IMR-90 (cell line): ENCODE measurements around the gene RNF144B. TPM values are rescaled to one million over a fixed set of nuclear protein-coding genes. Genes with fewer than 3 reads are reported as not detected.

Experiments used
- ATAC-seq: fragments of 200-7000 bp; cut with Tn5 transposase; 2 replicates; pipeline ENCODE4 v1.9.1; 2020; ENCODE audit warnings: low read depth, mild to moderate bottlenecking, moderate library complexity
- BruUV-seq: library from RNA; stranded (reverse); fragments of 400-500 nt; replicated peaks from 2 replicates; lab custom pipeline; 2021; lab: Mats Ljungman, UMichigan
- CTCF ChIA-PET: fragments of 300-600 bp; formaldehyde crosslinking; extraction: SDS; loops from one replicate; lab custom pipeline; 2021; ENCODE audit warnings: antibody characterized with exemption; lab: Yijun Ruan, JAX
- POLR2A ChIA-PET: fragments of 300-600 bp; sonication (Branson Sonifier 250); formaldehyde crosslinking; loops from one replicate; lab custom pipeline; 2022; ENCODE audit warnings: antibody characterized with exemption; ENCODE audit not compliant: unreplicated experiment; lab: Charles Lee
- DNase-seq: peaks from one replicate; pipeline ENCODE4 v3.0.0; 2013
- H2AFZ ChIP-seq: replicated peaks from 2 replicates; pipeline ENCODE3; 2013; ENCODE audit warnings: low read length, mild to moderate bottlenecking; ENCODE audit not compliant: poor library complexity
- H2AK5ac ChIP-seq: 2 replicates; pipeline ENCODE4 v1.6.1; 2013; ENCODE audit warnings: low read depth, low read length, inconsistent platforms
- H2AK9ac ChIP-seq: replicated peaks from 2 replicates; pipeline ENCODE3; 2013; ENCODE audit warnings: mild to moderate bottlenecking, low read depth, low read length, moderate library complexity; ENCODE audit not compliant: poor library complexity
- H2BK120ac ChIP-seq: 2 replicates; pipeline ENCODE4 v1.6.1; 2013; ENCODE audit warnings: low read depth, low read length, inconsistent platforms
- H2BK15ac ChIP-seq: 3 replicates; pipeline ENCODE4 v1.6.1; 2013; ENCODE audit warnings: low read depth, low read length, inconsistent platforms
- H2BK20ac ChIP-seq: 2 replicates; pipeline ENCODE4 v1.6.1; 2013; ENCODE audit warnings: low read depth, mild to moderate bottlenecking, inconsistent platforms, low read length, moderate library complexity
- H2BK5ac ChIP-seq: 2 replicates; pipeline ENCODE4 v1.6.1; 2013; ENCODE audit warnings: mild to moderate bottlenecking, low read depth, low read length, inconsistent platforms; ENCODE audit not compliant: poor library complexity, severe bottlenecking
- H3K14ac ChIP-seq: replicated peaks from 2 replicates; pipeline ENCODE4 v1.6.1; 2013; ENCODE audit warnings: low read depth, low read length, inconsistent platforms
- H3K18ac ChIP-seq: 2 replicates; pipeline ENCODE4 v1.6.1; 2013; ENCODE audit warnings: low read depth, low read length, control low read depth
- H3K23ac ChIP-seq: 2 replicates; pipeline ENCODE4 v1.6.1; 2013; ENCODE audit warnings: low read depth, low read length, inconsistent platforms
- H3K27ac ChIP-seq: 2 replicates; pipeline ENCODE4 v1.5.1; 2013; ENCODE audit warnings: mild to moderate bottlenecking, control low read depth, low read length; ENCODE audit not compliant: insufficient read depth
- H3K27me3 ChIP-seq: 2 replicates; pipeline ENCODE4 v1.6.1; 2013; ENCODE audit warnings: low read length; ENCODE audit not compliant: control insufficient read depth, insufficient read depth
- H3K36me3 ChIP-seq: 2 replicates; pipeline ENCODE4 v1.6.1; 2013; ENCODE audit warnings: low read length, mixed read lengths; ENCODE audit not compliant: control insufficient read depth, insufficient read depth
- H3K4ac ChIP-seq: 2 replicates; pipeline ENCODE4 v1.6.1; 2013; ENCODE audit warnings: low read depth, low read length, inconsistent platforms
- H3K4me1 ChIP-seq: 2 replicates; pipeline ENCODE4 v1.6.1; 2013; ENCODE audit warnings: low read length, mixed read lengths; ENCODE audit not compliant: control insufficient read depth, insufficient read depth
- H3K4me2 ChIP-seq: 2 replicates; pipeline ENCODE4 v1.6.1; 2013; ENCODE audit warnings: low read depth, mild to moderate bottlenecking, control low read depth, low read length, moderate library complexity
- H3K4me3 ChIP-seq: 2 replicates; pipeline ENCODE4 v1.5.1; 2013; ENCODE audit warnings: low read depth, mild to moderate bottlenecking, control low read depth, low read length, moderate library complexity; ENCODE audit not compliant: insufficient read depth
- H3K56ac ChIP-seq: 2 replicates; pipeline ENCODE4 v1.6.1; 2013; ENCODE audit warnings: low read length, inconsistent platforms; ENCODE audit not compliant: insufficient read depth; ENCODE audit errors: extremely low read depth
- H3K79me1 ChIP-seq, 2 experiments: 2 replicates each; pipeline ENCODE4 v1.6.1; 2013; ENCODE audit warnings: low read length in 2 of 2, inconsistent platforms in 1 of 2, low read depth in 1 of 2
- H3K9ac ChIP-seq: 2 replicates; pipeline ENCODE4 v1.6.1; 2013; ENCODE audit warnings: low read depth, low read length, control low read depth
- H3K9me1 ChIP-seq: 2 replicates; pipeline ENCODE4 v1.6.1; 2013; ENCODE audit warnings: low read length, inconsistent platforms; ENCODE audit not compliant: insufficient read depth
- H3K9me3 ChIP-seq: 2 replicates; pipeline ENCODE4 v1.6.1; 2013; ENCODE audit warnings: low read length; ENCODE audit not compliant: control insufficient read depth, insufficient read depth
- H4K20me1 ChIP-seq: 2 replicates; pipeline ENCODE4 v1.6.1; 2013; ENCODE audit warnings: low read length, inconsistent platforms; ENCODE audit not compliant: insufficient read depth
- H4K5ac ChIP-seq: 2 replicates; pipeline ENCODE4 v1.6.1; 2013; ENCODE audit warnings: mild to moderate bottlenecking, low read depth, low read length, control low read depth
- H4K8ac ChIP-seq, 2 experiments: 2 replicates each; pipeline ENCODE4 v1.6.1; 2013; ENCODE audit warnings: low read depth in 2 of 2, low read length in 2 of 2, control low read depth in 1 of 2, inconsistent platforms in 1 of 2
- H4K91ac ChIP-seq: 2 replicates; pipeline ENCODE4 v1.6.1; 2013; ENCODE audit warnings: low read depth, low read length, inconsistent platforms; ENCODE audit not compliant: insufficient read depth
- BHLHE40 ChIP-seq: fragments of 150-350 bp; IDR thresholded peaks from 2 replicates; pipeline ENCODE4 v1.6.1; 2016; ENCODE audit warnings: mild to moderate bottlenecking, low read depth, low read length
- CEBPB ChIP-seq: IDR thresholded peaks from 2 replicates; pipeline ENCODE4 v1.6.1; 2012; ENCODE audit warnings: low read depth, low read length, improper control_type of control experiment
- CHD1 ChIP-seq: IDR thresholded peaks from 2 replicates; pipeline ENCODE4 v1.6.1; 2012; ENCODE audit warnings: low read depth, low read length, improper control_type of control experiment
- FOS ChIP-seq: fragments of 150-350 bp; IDR thresholded peaks from 2 replicates; pipeline ENCODE4 v1.6.1; 2016; ENCODE audit warnings: low read depth, low read length
- MAFK ChIP-seq: IDR thresholded peaks from 2 replicates; pipeline ENCODE4 v1.6.1; 2012; ENCODE audit warnings: low read depth, low read length, improper control_type of control experiment
- MAZ ChIP-seq: IDR thresholded peaks from 2 replicates; pipeline ENCODE4 v1.6.1; 2012; ENCODE audit warnings: low read depth, mild to moderate bottlenecking, low read length, improper control_type of control experiment, moderate library complexity, borderline replicate concordance
- MXI1 ChIP-seq: IDR thresholded peaks from 2 replicates; pipeline ENCODE4 v1.6.1; 2012; ENCODE audit warnings: low read depth, mild to moderate bottlenecking, low read length, moderate library complexity, borderline replicate concordance
- NFE2L2 ChIP-seq: fragments of 150-350 bp; IDR thresholded peaks from 2 replicates; pipeline ENCODE4 v1.6.1; 2016; ENCODE audit warnings: low read depth, mild to moderate bottlenecking, low read length
- POLR2A ChIP-seq: IDR thresholded peaks from 2 replicates; pipeline ENCODE4 v1.6.1; 2012; ENCODE audit warnings: mild to moderate bottlenecking, low read depth, low read length
- RAD21 ChIP-seq: IDR thresholded peaks from 2 replicates; pipeline ENCODE4 v1.6.1; 2012; ENCODE audit warnings: low read length, improper control_type of control experiment
- RFX5 ChIP-seq: IDR thresholded peaks from 2 replicates; pipeline ENCODE4 v1.8.0; 2012; ENCODE audit warnings: low read depth, mild to moderate bottlenecking, low read length, moderate library complexity
- USF2 ChIP-seq: fragments of 150-350 bp; IDR thresholded peaks from 2 replicates; pipeline ENCODE4 v1.6.1; 2017; ENCODE audit warnings: mild to moderate bottlenecking, antibody characterized with exemption, low read length, low read depth
- whole genome bisulfite sequencing, 2 experiments: methylation state at CpG; one replicate each; pipeline versions ENCODE4 v1.1.5 to v1.1.7; 2013; ENCODE audit warnings: missing lambda C conversion rate in 2 of 2; ENCODE audit not compliant: insufficient read length in 1 of 2; ENCODE audit errors: extremely low coverage in 2 of 2; 5-methylcytosine and 5-hydroxymethylcytosine counted together
- dilution Hi-C: fragments of 300-500 bp; cut with HindIII; formaldehyde crosslinking; loops from one replicate; pipeline ENCODE4 v1.14.3; 2018; ENCODE audit warnings: low sequenced_read_pairs; ENCODE audit not compliant: unreplicated experiment
- in situ Hi-C: fragments of 300-500 bp; cut with MboI; formaldehyde crosslinking; loops from 3 replicates; pipeline ENCODE4 v1.14.3; 2019; ENCODE audit warnings: low sequenced_read_pairs, inconsistent platforms, mixed read lengths
- intact Hi-C: fragments of 100-400 bp; cut with micrococcal nuclease; formaldehyde crosslinking; loops from 2 replicates; pipeline ENCODE4 v1.10.0; 2022
- polyA plus RNA-seq, 3 experiments: library from polyadenylated mRNA; depleted of rRNA; stranded (reverse); fragments of >200 nt; gene quantifications; 2 replicates each; pipeline ENCODE4 v1.2.3, GENCODE V29; 2012; ENCODE audit warnings: low replicate concordance in 1 of 3
- total RNA-seq: library from RNA; depleted of rRNA; stranded (reverse); fragments of >200 nt; gene quantifications from 2 replicates; pipeline ENCODE4 v1.2.3, GENCODE V29; 2012
- TF ChIP-seq, protein P1 (sequence below): conservative IDR thresholded peaks from 2 replicates; pipeline ENCODE4 v1.5.1; 2012; ENCODE audit warnings: mild to moderate bottlenecking, low read depth, low read length, improper control_type of control experiment
- TF ChIP-seq, protein P2 (sequence below): fragments of 150-350 bp; IDR thresholded peaks from 2 replicates; pipeline ENCODE4 v1.6.1; 2016; ENCODE audit warnings: low read depth, mild to moderate bottlenecking, low read length, moderate library complexity, borderline replicate concordance

RNF144B gene
- total and polyA plus RNA-seq, 2 of the 4 experiments (the other 2 are of a cell fraction): 0.44 to 2.7 TPM

- no peak overlapping the region for H2BK15ac ChIP-seq
- dilution Hi-C loops: no loop called here
- H2AFZ ChIP-seq: peak overlapping the region; percentile 33
- H3K18ac ChIP-seq: no peak overlapping the region
- no peak overlapping the region for H3K27ac ChIP-seq
- H2BK20ac ChIP-seq: no peak overlapping the region
- ChIA-PET POLR2A (no interaction called here), CTCF (no interaction called here)
- H3K36me3 ChIP-seq: no peaks in the 10 kb centered on the region
- H3K79me1 ChIP-seq: no peaks in the 10 kb centered on the region
- no peak overlapping the region for H3K4me3 ChIP-seq
- no peak overlapping the region for H2AK5ac ChIP-seq
- no peak for TF ChIP-seq MAFK
- TF ChIP-seq MAZ: no peak
- TF ChIP-seq, protein P1, sequence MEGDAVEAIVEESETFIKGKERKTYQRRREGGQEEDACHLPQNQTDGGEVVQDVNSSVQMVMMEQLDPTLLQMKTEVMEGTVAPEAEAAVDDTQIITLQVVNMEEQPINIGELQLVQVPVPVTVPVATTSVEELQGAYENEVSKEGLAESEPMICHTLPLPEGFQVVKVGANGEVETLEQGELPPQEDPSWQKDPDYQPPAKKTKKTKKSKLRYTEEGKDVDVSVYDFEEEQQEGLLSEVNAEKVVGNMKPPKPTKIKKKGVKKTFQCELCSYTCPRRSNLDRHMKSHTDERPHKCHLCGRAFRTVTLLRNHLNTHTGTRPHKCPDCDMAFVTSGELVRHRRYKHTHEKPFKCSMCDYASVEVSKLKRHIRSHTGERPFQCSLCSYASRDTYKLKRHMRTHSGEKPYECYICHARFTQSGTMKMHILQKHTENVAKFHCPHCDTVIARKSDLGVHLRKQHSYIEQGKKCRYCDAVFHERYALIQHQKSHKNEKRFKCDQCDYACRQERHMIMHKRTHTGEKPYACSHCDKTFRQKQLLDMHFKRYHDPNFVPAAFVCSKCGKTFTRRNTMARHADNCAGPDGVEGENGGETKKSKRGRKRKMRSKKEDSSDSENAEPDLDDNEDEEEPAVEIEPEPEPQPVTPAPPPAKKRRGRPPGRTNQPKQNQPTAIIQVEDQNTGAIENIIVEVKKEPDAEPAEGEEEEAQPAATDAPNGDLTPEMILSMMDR: no peak
- no peak for TF ChIP-seq RFX5
- TF ChIP-seq RAD21: no peak
- no peak for TF ChIP-seq USF2
- no peak for TF ChIP-seq CHD1
- TF ChIP-seq FOS: no peak
- TF ChIP-seq, protein P2, sequence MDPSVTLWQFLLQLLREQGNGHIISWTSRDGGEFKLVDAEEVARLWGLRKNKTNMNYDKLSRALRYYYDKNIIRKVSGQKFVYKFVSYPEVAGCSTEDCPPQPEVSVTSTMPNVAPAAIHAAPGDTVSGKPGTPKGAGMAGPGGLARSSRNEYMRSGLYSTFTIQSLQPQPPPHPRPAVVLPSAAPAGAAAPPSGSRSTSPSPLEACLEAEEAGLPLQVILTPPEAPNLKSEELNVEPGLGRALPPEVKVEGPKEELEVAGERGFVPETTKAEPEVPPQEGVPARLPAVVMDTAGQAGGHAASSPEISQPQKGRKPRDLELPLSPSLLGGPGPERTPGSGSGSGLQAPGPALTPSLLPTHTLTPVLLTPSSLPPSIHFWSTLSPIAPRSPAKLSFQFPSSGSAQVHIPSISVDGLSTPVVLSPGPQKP: no peak
- no peak for TF ChIP-seq MXI1
- no peak for TF ChIP-seq CEBPB
- no peak for TF ChIP-seq POLR2A
- TF ChIP-seq NFE2L2: no peak
- no peak for TF ChIP-seq BHLHE40
- H3K9me3 ChIP-seq: no peaks in the 10 kb centered on the region
- no peak overlapping the region for H2AK9ac ChIP-seq
- H4K20me1 ChIP-seq: no peaks in the 10 kb centered on the region
- H3K23ac ChIP-seq: no peak overlapping the region
- no TSS peak for BruUV-seq
- no peak overlapping the region for H2BK5ac ChIP-seq
- H3K4me1 ChIP-seq: peaks cover 6% of the 10 kb centered on the region
- intact Hi-C loops: no loop called here
- H2BK120ac ChIP-seq: no peak overlapping the region
- H3K4me2 ChIP-seq: no peak overlapping the region
- 94% methylated on average over 3 of the region's 8 CpGs; no CpG with 5 or more reads in 1 of the 2 experiments for WGBS, 2 experiments
- H4K5ac ChIP-seq: no peak overlapping the region
- no peak for DNase-seq
- H3K56ac ChIP-seq: no peak overlapping the region
- ATAC-seq: no peak
- H4K91ac ChIP-seq: no peak overlapping the region
- no peak overlapping the region for H3K9ac ChIP-seq
- 0 out of 2 replicates have a peak, but pooled peaks cover 3% of the 10 kb centered on the region for H3K27me3 ChIP-seq
- no peaks in the 10 kb centered on the region for H3K9me1 ChIP-seq
- H3K4ac ChIP-seq: no peak overlapping the region
- H3K14ac ChIP-seq: no peak overlapping the region
- H4K8ac ChIP-seq: no peak overlapping the region
- in situ Hi-C loops: no loop called here
Measured at GRCh38 chr6:18511211-18511610, 124.1 kb downstream of the RNF144B start.
